Endothelial cell of umbilical vein (primary cell): ENCODE measurements around the gene CDY2B. TPM values are rescaled to one million over a fixed set of nuclear protein-coding genes. Genes with fewer than 3 reads are reported as not detected.
"Not testable (repeated sequence)": the region's sequence is repeated elsewhere in the genome, so short reads cannot be mapped to it uniquely, and the experiment has no call there.

Experiments used
- BruUV-seq: library from RNA; stranded (reverse); fragments of 400-500 nt; replicated peaks from 2 replicates; lab custom pipeline; 2021; lab: Mats Ljungman, UMichigan
- CTCF ChIA-PET: fragments of 300-600, 350-600 bp; sonication (Branson Sonifier 250); formaldehyde crosslinking; loops from one replicate; lab custom pipeline; 2021; ENCODE audit warnings: antibody characterized with exemption, inconsistent platforms; lab: Charles Lee
- POLR2A ChIA-PET: fragments of 300-600, 350-600 bp; sonication (Branson Sonifier 250); formaldehyde crosslinking; loops from one replicate; lab custom pipeline; 2021; ENCODE audit warnings: antibody characterized with exemption, inconsistent platforms; lab: Charles Lee
- DNase-seq: peaks from one replicate; pipeline ENCODE4 v3.0.0-alpha.2; 2011; ENCODE audit warnings: low read depth, low spot score
- FAIRE-seq: peaks from 2 replicates; lab custom pipeline; 2011; peaks lifted over from hg19 to GRCh38; lab: Jason Lieb, UNC
- H2AFZ ChIP-seq: 2 replicates; pipeline ENCODE4 v1.6.0; 2012; ENCODE audit warnings: low read depth, low read length, control low read depth, inconsistent platforms
- H3K27ac ChIP-seq: 2 replicates; pipeline ENCODE4 v1.5.1; 2011; ENCODE audit warnings: low read depth, mild to moderate bottlenecking, control low read depth, low read length, moderate library complexity; ENCODE audit not compliant: insufficient read depth
- H3K27me3 ChIP-seq, 2 experiments: 2 replicates each; pipeline versions ENCODE4 v1.6.0 to v1.6.1; 2011; ENCODE audit warnings: low read length in 2 of 2, mixed read lengths in 1 of 2; ENCODE audit not compliant: control insufficient read depth in 2 of 2, insufficient read depth in 2 of 2
- H3K36me3 ChIP-seq, 2 experiments: 2 replicates in 1 of 2; 3 replicates in 1 of 2; pipeline ENCODE4 v1.5.1; 2011; ENCODE audit warnings: low read length in 2 of 2, mild to moderate bottlenecking in 1 of 2, moderate library complexity in 1 of 2; ENCODE audit not compliant: control insufficient read depth in 2 of 2, insufficient read depth in 2 of 2; ENCODE audit errors: extremely low read depth in 1 of 2
- H3K4me1 ChIP-seq: 3 replicates; pipeline ENCODE4 v1.5.1; 2011; ENCODE audit warnings: mild to moderate bottlenecking, low read length; ENCODE audit not compliant: control insufficient read depth, insufficient read depth; ENCODE audit errors: extremely low read depth
- H3K4me2 ChIP-seq: 2 replicates; pipeline ENCODE4 v1.6.1; 2011; ENCODE audit warnings: low read length, control low read depth, mixed read lengths; ENCODE audit not compliant: insufficient read depth
- H3K4me3 ChIP-seq, 3 experiments: fragments of 200-600 bp in 1 of 3; sonication (generic), shearing (Covaris generic) in 1 of 3; replicated peaks in 1 of 3; 2 replicates each; pipeline ENCODE4 v1.5.1; 2011 to 2016; ENCODE audit warnings: control low read depth in 3 of 3, low read length in 3 of 3, mild to moderate bottlenecking in 2 of 3, inconsistent platforms in 1 of 3, low read depth in 1 of 3, moderate library complexity in 1 of 3; ENCODE audit not compliant: insufficient read depth in 1 of 3
- H3K79me2 ChIP-seq: 2 replicates; pipeline ENCODE4 v1.6.0; 2012; ENCODE audit warnings: low read length, inconsistent platforms; ENCODE audit not compliant: control insufficient read depth, insufficient read depth
- H3K9ac ChIP-seq: replicated peaks from 2 replicates; pipeline ENCODE3; 2011; ENCODE audit warnings: low read length, control low read depth; ENCODE audit not compliant: insufficient read depth; ENCODE audit errors: extremely low read depth
- H3K9me1 ChIP-seq: replicated peaks from 3 replicates; pipeline ENCODE4 v1.6.0; 2011; ENCODE audit warnings: mild to moderate bottlenecking, low read length; ENCODE audit not compliant: control insufficient read depth, insufficient read depth; ENCODE audit errors: extremely low read depth
- H3K9me3 ChIP-seq: replicated peaks from 2 replicates; pipeline ENCODE4 v1.5.1; 2012; ENCODE audit warnings: low read length, inconsistent platforms; ENCODE audit not compliant: control insufficient read depth, insufficient read depth
- H4K20me1 ChIP-seq: replicated peaks from 2 replicates; pipeline ENCODE3; 2011; ENCODE audit warnings: mild to moderate bottlenecking, low read length; ENCODE audit not compliant: control insufficient read depth, insufficient read depth; ENCODE audit errors: extremely low read depth
- dilution Hi-C: fragments of 300-500 bp; cut with MboI; formaldehyde crosslinking; loops from one replicate; pipeline ENCODE4 v1.15.0; 2019; ENCODE audit warnings: low sequenced_read_pairs; ENCODE audit not compliant: extremely low pct_ligation_motif_present
- intact Hi-C: fragments of 100-400 bp; cut with micrococcal nuclease; formaldehyde crosslinking; loops from one replicate; pipeline ENCODE4 v1.10.0; 2022
- polyA plus RNA-seq, 4 experiments: library from polyadenylated mRNA; depleted of rRNA in 3 of 4; stranded (reverse) in 3 of 4; unstranded in 1 of 4; fragments of >200 nt; gene quantifications; 2 replicates each; pipeline versions ENCODE4 v1.2.1 to v1.2.3, GENCODE V29; 2011 to 2012; ENCODE audit warnings: missing spikeins in 1 of 4
- total RNA-seq: library from RNA; stranded (reverse); gene quantifications from 2 replicates; pipeline ENCODE4 v1.2.3, GENCODE V29; 2021

CDY2B gene
- total and polyA plus RNA-seq, 2 donors (not counting 3 experiments of a cell fraction or from before 2014, with no cell fraction given), result not detected

GRCh38 chrY:17870737-17871136, 9.3 kb downstream of the CDY2B start:
- H4K20me1 ChIP-seq, H3K79me2 ChIP-seq, H3K4me1 ChIP-seq, BruUV-seq, FAIRE-seq, CTCF ChIA-PET, H3K4me3 ChIP-seq, dilution Hi-C loops, H3K4me2 ChIP-seq, H3K9me3 ChIP-seq, H2AFZ ChIP-seq, H3K36me3 ChIP-seq, H3K9ac ChIP-seq, H3K9me1 ChIP-seq, H3K27ac ChIP-seq, intact Hi-C loops, DNase-seq, H3K27me3 ChIP-seq, POLR2A ChIA-PET: not testable (repeated sequence)

GRCh38 chrY:17867850-17868249, 12.2 kb downstream of the CDY2B start:
- H3K4me3 ChIP-seq, H3K9me1 ChIP-seq, DNase-seq, FAIRE-seq, H3K79me2 ChIP-seq, H3K36me3 ChIP-seq, BruUV-seq, H3K4me2 ChIP-seq, H4K20me1 ChIP-seq, H3K27me3 ChIP-seq, H3K9ac ChIP-seq, H3K9me3 ChIP-seq, intact Hi-C loops, dilution Hi-C loops, POLR2A ChIA-PET, CTCF ChIA-PET, H2AFZ ChIP-seq, H3K4me1 ChIP-seq, H3K27ac ChIP-seq: not testable (repeated sequence)

- H3K4me1 ChIP-seq, H3K9me3 ChIP-seq, H3K27me3 ChIP-seq, H3K4me2 ChIP-seq, H3K4me3 ChIP-seq, H3K36me3 ChIP-seq, POLR2A ChIA-PET, CTCF ChIA-PET, H4K20me1 ChIP-seq, FAIRE-seq, H3K9me1 ChIP-seq, H2AFZ ChIP-seq, intact Hi-C loops, H3K79me2 ChIP-seq, BruUV-seq, H3K27ac ChIP-seq, H3K9ac ChIP-seq, dilution Hi-C loops, DNase-seq: not testable (repeated sequence)
These were observed 19.4 kb downstream of the CDY2B start for GRCh38 chrY:17860634-17861033.

GRCh38 chrY:17856963-17857848, 22.8 kb downstream of the CDY2B start:
- FAIRE-seq, H3K27ac ChIP-seq, BruUV-seq, dilution Hi-C loops, H3K9me3 ChIP-seq, CTCF ChIA-PET, DNase-seq, H3K4me1 ChIP-seq, H3K4me2 ChIP-seq, POLR2A ChIA-PET, H4K20me1 ChIP-seq, intact Hi-C loops, H3K27me3 ChIP-seq, H3K36me3 ChIP-seq, H3K9ac ChIP-seq, H2AFZ ChIP-seq, H3K9me1 ChIP-seq, H3K79me2 ChIP-seq, H3K4me3 ChIP-seq: not testable (repeated sequence)
